Activated T-helper 1 cell treated with anti-CD3 and anti-CD28 coated beads, Interleukin-12 subunit alpha, Interleukin-12 subunit beta, Interleukin-2, Interleukin-4 antibody, amounts not matched to agents 30 ng/mL and 10 ng/mL and 1 ng/mL, durations not matched to agents 14 hours and 24 hours and 36 hours (primary cell): ENCODE data around the gene FSIP1. TPM values are rescaled to one million over a fixed set of nuclear protein-coding genes. Genes with fewer than 3 reads are reported as not detected.

ENCODE experiments used
- DNase-seq: peaks from one replicate; pipeline ENCODE4 v3.0.0; 2021; ENCODE audit warnings: low spot score
- H3K27ac Mint-ChIP-seq: one replicate; pipeline ENCODE4 v1.8.0; 2021; ENCODE audit warnings: mild to moderate bottlenecking, mixed read lengths
- H3K27me3 Mint-ChIP-seq: one replicate; pipeline ENCODE4 v1.8.0; 2022; ENCODE audit warnings: mild to moderate bottlenecking, moderate library complexity, mixed read lengths; ENCODE audit not compliant: insufficient read depth
- H3K36me3 Mint-ChIP-seq: one replicate; pipeline ENCODE4 v1.8.0; 2021; ENCODE audit warnings: low read depth, mixed read lengths
- H3K4me1 Mint-ChIP-seq: one replicate; pipeline ENCODE4 v1.8.0; 2021; ENCODE audit warnings: low read depth, mixed read lengths
- H3K4me3 Mint-ChIP-seq: one replicate; pipeline ENCODE4 v1.8.0; 2021; ENCODE audit warnings: mild to moderate bottlenecking, moderate library complexity, mixed read lengths
- H3K9me3 Mint-ChIP-seq: one replicate; pipeline ENCODE4 v1.8.0; 2021; ENCODE audit warnings: mixed read lengths
- intact Hi-C: fragments of 100-400 bp; cut with micrococcal nuclease; formaldehyde crosslinking; loops from one replicate; pipeline ENCODE4 v1.15.1; 2024
- total RNA-seq: library from RNA; stranded (reverse); gene quantifications from 2 replicates; pipeline ENCODE4 v1.2.3, GENCODE V29; 2022

The FSIP1 gene
- total RNA-seq, 1 donor from 2014 or later: 0.26 TPM

DNA sequence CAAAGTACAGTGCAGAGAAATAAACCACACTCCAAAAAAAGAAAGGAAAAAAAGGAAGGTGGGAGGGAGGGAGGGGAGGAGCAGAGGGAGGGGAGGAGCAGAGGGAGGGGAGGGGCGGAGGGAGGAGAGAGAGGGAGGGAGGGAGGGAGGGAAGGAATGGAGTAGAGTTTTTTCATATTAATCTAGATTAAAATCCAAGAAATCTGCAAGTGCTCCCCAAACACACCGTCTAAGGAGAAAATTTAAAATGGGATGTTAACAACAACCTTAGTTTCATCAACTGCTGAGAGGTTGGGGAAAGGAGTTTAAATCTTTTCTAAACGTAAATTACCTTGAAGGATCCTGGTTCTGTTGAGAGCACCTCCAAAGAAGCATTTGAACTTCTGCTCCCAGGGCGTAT is 6.6 kb downstream of the FSIP1 start:
- Mint-ChIP-seq H3K27ac (no peak overlapping the region), H3K9me3 (no peaks in the 10 kb centered on the region), H3K36me3 (no peaks in the 10 kb centered on the region), H3K4me1 (peaks cover 20% of the 10 kb centered on the region), H3K4me3 (no peak overlapping the region), H3K27me3 (peaks cover 7% of the 10 kb centered on the region)
- intact Hi-C loops: no loop called here
- no peak for DNase-seq

DNA sequence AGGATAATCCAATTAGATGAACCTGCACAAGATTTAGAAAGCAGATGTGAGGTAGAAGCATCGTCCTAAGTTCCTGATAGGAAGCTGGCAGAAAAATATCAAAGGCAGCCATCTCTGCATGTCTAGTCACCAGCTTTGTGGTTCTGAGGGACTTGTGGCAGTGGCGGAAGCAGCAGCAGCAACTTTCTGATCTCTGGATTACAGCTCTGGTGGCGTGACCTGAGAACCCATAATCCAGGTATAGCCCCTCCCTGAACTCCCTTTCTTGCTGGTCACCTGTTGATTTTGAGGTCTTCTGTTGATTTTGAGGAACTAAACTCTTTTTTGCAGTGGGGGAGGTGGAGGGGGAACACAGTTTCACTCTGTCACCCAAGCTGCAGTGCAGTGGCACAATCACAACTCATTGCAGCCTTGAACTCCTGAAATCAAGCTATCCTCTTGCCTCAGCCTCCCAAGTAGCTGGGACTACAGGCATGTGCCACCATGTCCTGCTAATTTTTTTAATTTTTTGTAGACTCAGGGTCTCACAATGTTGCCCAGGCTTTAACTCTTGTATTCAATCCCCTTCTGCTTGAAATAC is 7.9 kb downstream of the FSIP1 start:
- Mint-ChIP-seq H3K27me3 (peaks cover 7% of the 10 kb centered on the region), H3K9me3 (no peaks in the 10 kb centered on the region), H3K4me1 (peaks cover 20% of the 10 kb centered on the region), H3K27ac (no peak overlapping the region), H3K4me3 (no peak overlapping the region), H3K36me3 (no peaks in the 10 kb centered on the region)
- intact Hi-C loops: no loop called here
- peak; percentile 24 for DNase-seq

DNA sequence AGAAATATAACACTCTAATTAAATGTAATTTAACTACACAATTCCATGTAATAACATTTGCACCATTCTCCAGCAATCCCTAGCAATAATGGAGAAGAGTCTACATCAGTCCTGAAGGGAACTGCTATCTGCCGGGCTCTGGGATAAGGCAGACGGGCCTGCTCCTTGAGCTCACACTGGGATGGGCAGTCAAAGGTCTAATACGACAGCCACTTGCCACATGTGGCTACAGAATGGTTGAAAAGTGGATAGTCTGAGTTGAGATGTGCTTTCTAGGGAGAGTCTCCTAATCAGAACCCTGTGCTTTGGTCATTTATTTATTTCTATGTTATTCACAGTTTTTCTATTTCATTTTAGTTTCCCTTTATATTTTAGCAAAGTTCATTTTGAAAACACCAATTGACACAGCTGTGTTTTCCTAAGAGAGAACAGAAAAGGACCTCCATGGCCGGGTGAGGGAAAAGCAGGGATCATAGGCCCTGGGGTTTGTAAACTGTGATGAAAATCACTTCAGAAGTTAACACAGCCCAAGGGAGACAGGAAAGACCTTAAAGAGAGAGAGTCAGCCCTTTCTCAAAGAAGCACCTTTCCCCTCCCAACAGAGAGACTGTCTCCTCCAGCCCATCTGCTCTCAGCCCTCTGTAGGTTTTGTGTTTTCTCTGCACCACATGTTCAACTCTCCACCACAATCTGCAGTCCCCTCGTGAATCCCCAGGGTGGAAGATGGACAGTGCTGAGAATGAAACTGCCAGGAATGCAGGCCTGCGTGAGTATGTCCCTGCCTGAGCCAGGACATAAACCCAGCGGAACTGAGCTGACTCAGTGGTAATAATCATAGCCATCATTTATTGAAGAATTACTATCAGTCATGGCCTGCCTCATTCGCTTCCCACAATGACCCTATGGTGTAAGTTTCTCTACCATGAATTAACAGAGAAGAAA is 11.6 kb downstream of the FSIP1 start:
- DNase-seq: no peak
- no peak overlapping the region for H3K4me3 Mint-ChIP-seq
- H3K27me3 Mint-ChIP-seq: no peaks in the 10 kb centered on the region
- no peaks in the 10 kb centered on the region for H3K9me3 Mint-ChIP-seq
- H3K4me1 Mint-ChIP-seq: peaks cover 20% of the 10 kb centered on the region
- no peaks in the 10 kb centered on the region for H3K36me3 Mint-ChIP-seq
- intact Hi-C loops: no loop called here
- no peak overlapping the region for H3K27ac Mint-ChIP-seq

DNA sequence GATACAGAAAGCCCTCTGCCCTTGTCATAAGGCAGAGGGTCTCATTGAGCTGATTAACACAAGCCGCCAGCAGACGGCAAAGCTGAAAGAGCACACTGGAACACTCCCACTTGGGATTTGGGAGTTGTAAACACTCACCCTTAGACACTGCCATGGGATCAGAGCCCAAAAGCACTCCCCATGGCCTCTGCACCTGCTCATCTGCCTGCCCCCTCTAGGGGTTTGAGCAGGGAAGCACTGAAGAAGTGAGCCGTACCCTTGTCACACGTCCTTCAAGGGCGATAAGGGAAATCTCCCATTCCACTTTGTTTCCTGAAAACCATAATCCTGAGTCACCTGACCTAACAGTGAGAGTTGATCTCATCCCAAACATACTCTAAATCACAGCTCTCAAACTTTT is 14.7 kb downstream of the FSIP1 start:
- Mint-ChIP-seq H3K27me3 (peaks cover 4% of the 10 kb centered on the region), H3K4me1 (no peaks in the 10 kb centered on the region), H3K27ac (no peak overlapping the region), H3K36me3 (no peaks in the 10 kb centered on the region), H3K4me3 (no peak overlapping the region), H3K9me3 (no peaks in the 10 kb centered on the region)
- DNase-seq: no peak
- intact Hi-C loops: no loop called here

DNA sequence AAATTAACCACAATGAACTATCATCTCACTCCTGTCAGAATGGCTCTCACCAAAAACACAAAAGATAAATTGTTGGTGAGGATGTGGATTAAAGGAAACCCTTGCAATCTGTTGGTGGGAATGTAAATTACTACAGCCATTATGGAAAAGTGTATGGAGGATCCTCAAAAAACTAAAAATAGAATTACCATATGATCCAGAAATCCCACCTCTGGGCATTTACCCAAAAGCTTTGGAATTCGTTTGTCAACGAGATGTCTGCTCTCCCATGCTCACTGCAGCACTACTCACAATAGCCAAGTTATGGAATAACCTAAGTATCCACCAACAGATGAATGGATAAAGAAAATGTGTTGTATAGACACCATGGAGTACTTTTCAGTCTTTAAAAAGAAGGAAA is 21.6 kb downstream of the FSIP1 start:
- Mint-ChIP-seq H3K27ac (no peak overlapping the region), H3K27me3 (peaks cover 27% of the 10 kb centered on the region), H3K36me3 (no peaks in the 10 kb centered on the region), H3K4me1 (no peaks in the 10 kb centered on the region), H3K4me3 (no peak overlapping the region), H3K9me3 (no peaks in the 10 kb centered on the region)
- no peak for DNase-seq
- intact Hi-C loops: no loop called here

DNA sequence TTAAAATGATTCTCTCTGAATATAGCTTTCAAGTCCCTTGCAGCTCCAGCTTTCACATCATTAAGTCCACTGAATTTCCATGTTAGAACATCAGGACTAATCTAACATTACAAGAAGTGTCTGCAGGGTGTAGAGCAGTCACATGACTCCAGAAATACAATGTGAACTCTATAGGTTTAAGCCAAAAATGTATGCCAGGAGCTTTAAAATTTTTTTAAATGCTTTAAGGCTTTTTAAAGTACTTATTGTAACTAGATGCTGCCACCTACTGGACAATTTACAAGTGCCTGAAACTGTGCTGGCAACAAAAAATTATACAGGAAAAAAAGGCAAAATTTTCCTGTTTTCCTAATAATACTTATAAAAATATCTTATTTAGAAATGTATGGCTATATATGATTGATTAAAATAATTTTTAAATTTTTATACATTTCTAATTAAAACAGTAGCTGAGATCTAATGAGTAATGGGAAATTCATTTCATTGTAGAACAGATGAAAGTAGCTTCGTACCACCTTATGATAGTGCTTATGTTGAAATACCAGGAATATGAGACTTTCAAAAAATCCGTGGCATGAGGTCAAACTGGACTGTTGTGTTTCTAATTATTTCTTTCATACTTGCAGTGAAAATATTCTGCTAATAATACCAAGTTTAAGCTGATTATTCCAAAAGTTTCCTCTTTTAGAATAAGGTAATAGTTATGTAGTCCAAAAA is 25.7 kb downstream of the FSIP1 start:
- no peaks in the 10 kb centered on the region for H3K36me3 Mint-ChIP-seq
- no peak overlapping the region for H3K4me3 Mint-ChIP-seq
- H3K9me3 Mint-ChIP-seq: no peaks in the 10 kb centered on the region
- no peak overlapping the region for H3K27ac Mint-ChIP-seq
- H3K27me3 Mint-ChIP-seq: peaks cover 44% of the 10 kb centered on the region
- H3K4me1 Mint-ChIP-seq: no peaks in the 10 kb centered on the region
- no peak for DNase-seq
- intact Hi-C loops: loop anchor here (1.0 to 2.0 kb wide), 5 partner anchors 71 to 1049 kb away; no protein-coding TSS in a partner anchor

DNA sequence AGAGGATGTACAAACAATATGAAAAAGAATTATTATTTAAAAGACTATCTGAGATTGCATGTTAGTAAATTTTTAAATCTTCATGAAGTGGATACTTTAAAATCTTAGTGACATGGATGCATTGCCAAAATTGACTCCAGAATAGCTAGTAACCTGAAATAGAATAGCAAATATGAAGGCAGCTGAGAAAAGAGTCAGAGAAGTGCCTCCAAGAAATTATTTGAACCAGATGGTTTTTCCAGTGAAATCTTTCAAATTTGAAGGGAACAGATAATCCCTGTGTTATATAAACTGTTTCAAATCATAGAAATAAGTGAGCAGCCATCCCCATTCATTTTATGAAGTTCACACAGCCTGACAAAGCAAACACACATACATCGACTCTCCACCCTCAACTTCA is 29.6 kb downstream of the FSIP1 start:
- intact Hi-C loops: no loop called here
- H3K4me1 Mint-ChIP-seq: no peaks in the 10 kb centered on the region
- no peak overlapping the region for H3K4me3 Mint-ChIP-seq
- no peak for DNase-seq
- peaks cover 46% of the 10 kb centered on the region for H3K27me3 Mint-ChIP-seq
- H3K9me3 Mint-ChIP-seq: no peaks in the 10 kb centered on the region
- no peak overlapping the region for H3K27ac Mint-ChIP-seq
- H3K36me3 Mint-ChIP-seq: no peaks in the 10 kb centered on the region

DNA sequence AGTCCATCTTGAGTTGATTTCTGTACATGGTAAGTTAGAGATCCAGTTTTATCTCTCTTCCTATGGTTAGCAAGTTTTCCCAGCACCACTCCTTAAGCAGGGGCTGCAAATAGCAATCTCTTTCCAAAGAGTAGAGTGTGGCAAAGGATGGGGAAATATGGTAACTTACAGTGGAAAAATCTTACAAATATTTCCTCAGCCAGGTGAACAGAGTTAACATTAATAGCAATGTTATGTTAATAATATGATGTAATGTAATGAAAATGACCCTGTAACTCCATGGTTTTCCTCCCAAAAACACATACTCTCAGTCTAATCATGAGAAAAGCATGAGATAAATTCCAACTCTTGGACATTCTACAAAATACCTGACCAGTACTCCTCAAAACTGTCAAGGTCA is 30.4 kb downstream of the FSIP1 start:
- H3K27ac Mint-ChIP-seq: no peak overlapping the region
- intact Hi-C loops: no loop called here
- H3K9me3 Mint-ChIP-seq: no peaks in the 10 kb centered on the region
- DNase-seq: no peak
- no peaks in the 10 kb centered on the region for H3K36me3 Mint-ChIP-seq
- H3K4me1 Mint-ChIP-seq: no peaks in the 10 kb centered on the region
- H3K4me3 Mint-ChIP-seq: no peak overlapping the region
- H3K27me3 Mint-ChIP-seq: peaks cover 43% of the 10 kb centered on the region

DNA sequence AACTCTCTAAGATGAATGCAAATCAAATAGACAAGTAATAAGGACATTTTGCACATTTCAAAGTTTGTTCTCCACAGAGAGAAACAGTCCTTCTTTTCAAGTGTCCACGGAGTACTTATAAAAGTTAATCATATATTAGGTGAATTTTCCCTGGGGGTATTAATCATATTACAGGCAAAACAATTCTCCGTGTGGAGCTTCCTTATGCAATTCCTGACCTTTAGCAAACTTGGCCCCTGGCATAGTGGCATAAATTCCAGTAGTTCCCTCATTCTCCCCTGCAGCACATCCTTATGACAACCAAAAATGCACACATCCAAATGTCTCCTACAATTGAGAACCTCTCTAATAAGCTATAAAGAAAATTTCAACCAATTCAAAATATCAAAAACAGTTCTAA is 34.4 kb downstream of the FSIP1 start:
- no peaks in the 10 kb centered on the region for H3K36me3 Mint-ChIP-seq
- intact Hi-C loops: no loop called here
- no peaks in the 10 kb centered on the region for H3K9me3 Mint-ChIP-seq

DNA sequence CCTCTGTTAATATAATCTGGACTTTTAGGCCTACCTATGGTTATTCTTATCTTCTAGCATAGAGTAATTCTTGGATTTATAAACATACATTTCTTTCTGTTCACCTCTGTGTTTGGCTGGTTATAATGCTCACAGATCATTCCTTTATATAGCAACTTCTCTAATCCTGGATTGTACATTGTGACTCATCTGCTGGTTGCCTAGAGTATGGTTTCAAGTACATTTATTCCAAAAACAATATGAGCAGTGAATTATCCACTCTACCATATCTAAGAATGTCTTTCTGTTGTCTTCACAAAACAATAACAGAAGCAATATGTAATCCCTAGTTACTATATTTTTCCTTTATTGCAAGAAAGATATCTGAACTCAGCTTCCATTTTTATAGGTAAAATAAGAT is 35.3 kb downstream of the FSIP1 start:
- Mint-ChIP-seq H3K9me3 (no peaks in the 10 kb centered on the region), H3K4me3 (no peak overlapping the region)

More for the DNA sequence above, 34.4 kb downstream of the FSIP1 start:
- Mint-ChIP-seq H3K27me3 (peaks cover 34% of the 10 kb centered on the region), H3K27ac (no peak overlapping the region), H3K4me3 (no peak overlapping the region), H3K4me1 (no peaks in the 10 kb centered on the region)
- no peak for DNase-seq

DNA sequence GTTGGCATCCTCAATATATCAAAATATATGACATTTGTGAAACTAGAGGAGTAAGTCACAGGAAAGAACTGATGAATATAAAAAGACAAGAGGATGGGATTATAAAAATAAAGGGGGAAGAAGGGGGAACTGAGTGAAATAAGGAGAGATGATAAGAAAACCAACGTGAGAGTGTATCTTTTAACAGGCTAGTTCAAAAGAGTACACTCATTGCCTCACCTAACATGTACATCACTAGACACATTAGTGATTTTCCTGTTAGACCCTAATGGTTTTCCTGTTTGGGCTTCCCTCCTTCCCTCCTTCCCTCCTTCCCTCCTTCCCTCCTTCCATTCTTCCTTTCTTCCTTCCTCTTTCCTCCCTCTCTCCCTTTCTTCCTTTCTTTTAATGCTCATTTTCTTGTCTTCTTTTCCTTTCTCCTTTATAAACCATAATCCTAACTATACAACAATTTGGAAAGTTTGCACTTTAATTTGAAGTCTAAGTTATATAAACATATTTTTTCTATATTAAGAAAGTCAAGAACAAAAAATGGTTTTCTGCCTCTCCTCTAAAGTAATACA is 35.8 kb downstream of the FSIP1 start:
- no peaks in the 10 kb centered on the region for H3K36me3 Mint-ChIP-seq
- H3K4me1 Mint-ChIP-seq: no peaks in the 10 kb centered on the region
- intact Hi-C loops: no loop called here
- H3K9me3 Mint-ChIP-seq: no peaks in the 10 kb centered on the region
- no peak for DNase-seq
- no peak overlapping the region for H3K27ac Mint-ChIP-seq
- peaks cover 31% of the 10 kb centered on the region for H3K27me3 Mint-ChIP-seq
- no peak overlapping the region for H3K4me3 Mint-ChIP-seq

More for the DNA sequence above, 35.3 kb downstream of the FSIP1 start:
- DNase-seq: no peak
- Mint-ChIP-seq H3K27ac (no peak overlapping the region), H3K4me1 (no peaks in the 10 kb centered on the region), H3K36me3 (no peaks in the 10 kb centered on the region), H3K27me3 (peaks cover 29% of the 10 kb centered on the region)
- intact Hi-C loops: no loop called here

DNA sequence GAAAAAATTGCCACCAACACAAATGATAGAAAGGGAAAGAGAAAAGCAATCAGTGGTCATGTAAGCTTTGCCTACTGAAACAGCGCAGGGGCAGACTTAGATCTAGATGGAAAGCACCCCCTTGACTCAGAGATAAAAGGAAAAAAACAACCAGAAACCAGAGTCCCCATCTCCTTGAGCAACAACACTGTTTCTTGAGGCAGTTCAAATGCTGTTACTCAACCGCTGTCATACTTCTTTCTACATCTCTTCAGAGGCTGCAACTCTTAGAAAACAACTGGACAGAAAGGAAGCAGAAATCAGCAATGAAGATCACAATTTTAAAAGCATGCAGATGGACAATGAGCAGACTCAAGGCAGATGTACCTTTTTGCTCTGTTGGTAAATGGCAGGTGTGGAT is 36.5 kb downstream of the FSIP1 start:
- H3K9me3 Mint-ChIP-seq: no peaks in the 10 kb centered on the region
- intact Hi-C loops: no loop called here
- H3K4me1 Mint-ChIP-seq: no peaks in the 10 kb centered on the region
- DNase-seq: no peak
- H3K36me3 Mint-ChIP-seq: no peaks in the 10 kb centered on the region
- H3K27me3 Mint-ChIP-seq: peaks cover 31% of the 10 kb centered on the region
- H3K27ac Mint-ChIP-seq: no peak overlapping the region
- H3K4me3 Mint-ChIP-seq: no peak overlapping the region

DNA sequence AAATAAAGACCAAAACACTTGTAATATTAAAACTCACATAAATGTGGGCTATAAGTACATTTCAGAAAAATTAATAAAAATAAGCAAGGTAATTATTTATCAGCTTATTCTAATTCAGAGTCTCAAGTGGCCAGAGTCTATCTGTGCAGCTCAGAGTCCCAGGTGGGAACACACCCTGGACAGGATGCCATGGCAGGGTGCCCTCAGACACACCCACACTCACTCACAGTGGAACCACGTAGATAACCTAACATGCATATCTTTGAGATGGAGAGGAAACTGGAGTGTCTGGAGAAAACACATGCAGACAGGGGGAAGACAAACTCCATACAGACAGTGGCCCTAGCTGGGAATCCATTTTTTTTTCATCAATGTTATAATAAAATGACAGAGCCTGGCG is 37.2 kb downstream of the FSIP1 start:
- intact Hi-C loops: no loop called here
- no peaks in the 10 kb centered on the region for H3K9me3 Mint-ChIP-seq
- H3K36me3 Mint-ChIP-seq: no peaks in the 10 kb centered on the region

More for the DNA sequence above, 37.2 kb downstream of the FSIP1 start:
- no peaks in the 10 kb centered on the region for H3K4me1 Mint-ChIP-seq
- peaks cover 28% of the 10 kb centered on the region for H3K27me3 Mint-ChIP-seq
- H3K4me3 Mint-ChIP-seq: no peak overlapping the region
- DNase-seq: no peak
- H3K27ac Mint-ChIP-seq: no peak overlapping the region
